GM12801 (cell line): ENCODE results near the gene CACNB2.

ENCODE experiments used
- TF ChIP-seq, protein P1 (sequence below): IDR thresholded peaks from one replicate; pipeline ENCODE4 v1.5.1; 2011; ENCODE audit warnings: control low read depth; ENCODE audit not compliant: insufficient read length; ENCODE audit errors: extremely low read depth

Gene CACNB2

DNA sequence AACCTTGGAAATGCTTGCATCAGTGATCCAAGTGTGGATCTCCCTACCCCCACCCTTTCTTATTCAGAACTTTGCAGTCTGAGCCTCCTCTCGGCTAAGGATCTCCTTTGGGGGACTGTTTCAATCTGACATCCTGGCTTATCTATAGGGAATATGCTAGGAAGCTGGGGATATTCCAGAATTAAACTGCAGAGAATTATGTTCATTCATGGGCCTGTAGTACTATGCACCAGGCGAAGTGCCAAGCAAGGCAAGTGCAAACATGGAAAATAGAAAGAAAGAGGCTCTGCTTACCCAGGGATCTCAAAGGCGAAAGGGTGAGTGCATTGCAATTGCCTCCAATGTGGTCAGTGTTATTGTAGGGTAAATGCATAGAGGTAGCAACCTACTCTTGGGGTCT is 96.5 kb downstream of the CACNB2 start:
- TF ChIP-seq, protein P1, sequence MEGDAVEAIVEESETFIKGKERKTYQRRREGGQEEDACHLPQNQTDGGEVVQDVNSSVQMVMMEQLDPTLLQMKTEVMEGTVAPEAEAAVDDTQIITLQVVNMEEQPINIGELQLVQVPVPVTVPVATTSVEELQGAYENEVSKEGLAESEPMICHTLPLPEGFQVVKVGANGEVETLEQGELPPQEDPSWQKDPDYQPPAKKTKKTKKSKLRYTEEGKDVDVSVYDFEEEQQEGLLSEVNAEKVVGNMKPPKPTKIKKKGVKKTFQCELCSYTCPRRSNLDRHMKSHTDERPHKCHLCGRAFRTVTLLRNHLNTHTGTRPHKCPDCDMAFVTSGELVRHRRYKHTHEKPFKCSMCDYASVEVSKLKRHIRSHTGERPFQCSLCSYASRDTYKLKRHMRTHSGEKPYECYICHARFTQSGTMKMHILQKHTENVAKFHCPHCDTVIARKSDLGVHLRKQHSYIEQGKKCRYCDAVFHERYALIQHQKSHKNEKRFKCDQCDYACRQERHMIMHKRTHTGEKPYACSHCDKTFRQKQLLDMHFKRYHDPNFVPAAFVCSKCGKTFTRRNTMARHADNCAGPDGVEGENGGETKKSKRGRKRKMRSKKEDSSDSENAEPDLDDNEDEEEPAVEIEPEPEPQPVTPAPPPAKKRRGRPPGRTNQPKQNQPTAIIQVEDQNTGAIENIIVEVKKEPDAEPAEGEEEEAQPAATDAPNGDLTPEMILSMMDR = no peak

DNA sequence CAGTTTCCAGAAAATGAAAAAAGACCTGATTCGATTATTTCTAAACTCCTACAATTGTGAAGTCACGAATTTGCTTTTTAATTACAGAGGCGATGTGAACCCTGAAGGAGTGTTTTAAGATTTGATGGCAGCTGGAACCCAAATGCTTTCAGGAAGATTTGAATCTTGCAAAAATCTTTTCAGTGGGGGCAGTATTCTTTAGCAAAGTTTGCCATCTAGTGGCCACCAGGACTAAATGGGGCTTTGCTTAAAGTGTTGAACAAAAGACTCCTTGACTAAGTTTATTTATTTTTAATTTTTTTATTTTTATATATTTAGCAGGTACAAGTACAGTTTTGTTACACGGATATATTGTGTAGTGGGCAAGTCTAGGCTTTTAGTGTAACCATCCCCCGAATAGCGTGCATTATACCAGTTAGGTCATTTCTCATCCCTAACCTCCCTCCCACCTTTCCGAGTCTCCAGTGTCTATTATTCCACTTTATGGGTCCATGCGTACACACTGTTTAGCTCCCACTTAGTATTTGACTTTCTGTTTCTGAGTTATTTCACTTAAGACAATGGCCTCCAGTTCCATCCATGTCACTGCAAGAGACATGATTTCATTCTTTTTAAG is 98.8 kb downstream of the CACNB2 start:
- TF ChIP-seq, protein P1 = no peak

DNA sequence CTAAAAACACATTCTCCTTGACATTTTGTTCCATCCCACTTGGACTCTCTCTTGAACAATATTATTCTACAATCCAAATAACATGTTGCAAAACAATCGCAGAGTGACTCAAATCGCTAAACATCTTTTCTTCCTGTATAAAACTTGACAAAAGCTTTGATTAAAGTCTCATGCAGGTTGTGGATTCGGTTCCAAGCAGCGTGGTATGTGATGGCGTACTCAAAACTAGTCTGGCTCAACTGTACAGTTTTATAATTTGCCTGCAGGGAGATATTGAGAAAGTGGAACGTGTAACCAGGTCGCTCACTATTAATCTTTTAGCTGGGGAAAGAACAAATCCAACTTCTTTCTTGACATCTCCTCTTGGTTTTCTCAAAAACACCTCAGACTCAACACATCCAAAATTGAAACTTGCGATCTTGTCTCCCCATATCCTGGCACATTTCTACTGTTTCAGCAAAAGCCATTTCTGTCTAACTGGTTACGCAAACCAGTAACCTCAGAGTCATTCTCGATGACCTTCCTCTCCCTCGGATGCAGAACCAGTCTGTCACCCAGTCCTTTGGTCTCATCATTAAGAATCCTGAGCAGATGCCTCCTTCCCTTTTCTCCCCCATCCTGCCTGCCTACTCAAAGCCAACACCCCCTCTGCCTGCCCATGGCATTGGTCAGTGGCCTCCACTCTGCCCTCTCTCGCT is 100.1 kb downstream of the CACNB2 start:
- TF ChIP-seq, protein P1 = no peak

DNA sequence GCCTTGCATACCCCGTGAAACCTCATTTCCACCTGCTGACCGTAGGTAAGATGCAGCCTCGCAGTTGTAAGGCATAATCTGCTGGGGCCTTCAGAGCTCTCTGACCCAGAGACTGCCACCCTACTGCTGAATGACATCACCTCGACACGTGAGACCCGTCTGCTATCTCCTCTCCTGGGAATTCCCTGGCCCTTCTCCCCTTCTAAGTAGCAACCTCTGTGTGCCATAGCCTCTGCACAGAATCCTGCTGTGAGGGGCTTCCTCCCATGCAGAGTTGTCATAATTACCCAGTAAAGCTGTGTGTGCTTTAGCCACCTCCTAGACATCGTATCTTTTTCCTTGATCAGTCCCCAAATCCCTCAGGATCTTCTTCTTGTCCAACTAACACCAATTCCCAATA is 106.7 kb downstream of the CACNB2 start:
- TF ChIP-seq, protein P1 = no peak

DNA sequence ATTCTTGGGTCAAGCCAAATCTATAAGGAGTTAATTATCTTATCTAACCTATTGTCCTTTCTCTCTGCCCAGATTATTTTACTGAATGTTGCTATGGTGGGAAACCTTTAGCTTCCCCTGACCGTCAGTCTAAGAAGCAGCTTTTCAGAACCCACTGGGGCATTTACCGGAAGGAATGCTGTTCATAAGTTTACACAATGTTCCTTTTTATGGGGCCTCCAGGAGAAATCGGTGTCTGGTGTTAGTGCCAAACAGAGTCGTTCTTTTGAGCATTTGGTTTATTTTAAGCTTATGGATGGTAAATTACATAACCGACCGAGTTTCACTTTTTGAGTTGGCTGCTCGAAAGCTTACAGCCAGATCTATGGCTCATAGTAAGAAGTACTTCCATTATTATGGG is 111.9 kb downstream of the CACNB2 start:
- TF ChIP-seq, protein P1 = no peak

DNA sequence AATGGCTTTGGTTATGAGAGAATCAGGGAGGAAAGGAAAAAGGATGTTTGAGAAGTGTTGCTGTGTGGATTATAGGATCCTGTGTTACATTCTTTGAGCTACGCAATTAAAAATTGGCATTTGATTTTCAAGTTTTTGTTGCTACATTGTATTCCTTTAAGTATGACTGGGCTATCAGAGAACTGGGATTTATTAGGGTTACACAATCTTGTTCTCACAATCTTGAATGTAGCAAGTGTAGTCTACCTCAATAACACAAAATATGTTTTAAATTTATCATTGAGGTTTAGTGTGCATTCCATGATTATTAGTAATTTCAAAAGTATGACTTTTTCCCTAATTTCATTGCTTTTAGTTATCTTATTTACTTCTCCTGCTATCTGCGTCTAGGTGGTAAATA is 113.9 kb downstream of the CACNB2 start:
- TF ChIP-seq, protein P1 = no peak

DNA sequence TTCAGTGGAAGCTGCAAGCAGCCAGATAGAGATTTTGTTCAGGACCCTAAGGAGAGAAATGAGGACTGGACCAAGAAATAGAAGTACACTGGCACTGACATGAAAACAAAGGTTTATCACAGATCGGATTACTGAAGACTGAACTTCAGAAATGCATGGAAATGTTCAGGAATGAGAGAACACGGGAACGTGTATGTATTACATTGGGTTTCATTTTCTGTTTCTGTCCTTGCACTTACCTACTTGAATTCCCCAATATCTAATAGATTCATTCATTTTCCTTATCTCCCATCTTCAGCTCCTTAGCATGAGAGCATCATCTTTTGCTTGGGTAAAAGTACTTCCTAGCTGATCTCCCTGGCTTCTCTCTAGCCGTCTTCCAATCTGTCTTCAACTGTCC is 114.5 kb downstream of the CACNB2 start:
- TF ChIP-seq, protein P1 = no peak
